HepG2 (cell line): ENCODE data around the gene OTC. TPM values are rescaled to one million over a fixed set of nuclear protein-coding genes. Genes with fewer than 3 reads are reported as not detected.

Experiments used
- ATAC-seq: fragments of 200-7000 bp; cut with Tn5 transposase; 3 replicates; pipeline ENCODE4 v1.9.1; 2020; ENCODE audit warnings: mild to moderate bottlenecking, moderate library complexity
- BruUV-seq: library from RNA; stranded (reverse); fragments of 400-500 nt; replicated peaks from 2 replicates; lab custom pipeline; 2021; lab: Mats Ljungman, UMichigan
- CTCF ChIA-PET: fragments of 300-600 bp; formaldehyde crosslinking; extraction: SDS; loops from one replicate; lab custom pipeline; 2021; ENCODE audit warnings: low total read pairs, inconsistent platforms, low intra/inter-chr PET ratio; lab: Yijun Ruan, JAX
- POLR2A ChIA-PET: fragments of 350-600 bp; sonication (Branson Sonifier 250); formaldehyde crosslinking; loops from one replicate; lab custom pipeline; 2020; ENCODE audit warnings: antibody characterized with exemption, inconsistent platforms; lab: Yijun Ruan, JAX
- DNase-seq: peaks from one replicate; pipeline ENCODE4 v3.0.0-alpha.2; 2015; ENCODE audit warnings: low spot score
- FAIRE-seq: peaks from 3 replicates; lab custom pipeline; 2011; peaks lifted over from hg19 to GRCh38; lab: Jason Lieb, UNC
- H2AFZ ChIP-seq: one replicate; pipeline ENCODE4 v1.6.1; 2011; ENCODE audit warnings: low read length, inconsistent platforms
- H3K27ac ChIP-seq: fragments of 300-600 bp; 3 replicates; pipeline ENCODE4 v1.8.0; 2011; ENCODE audit warnings: mixed run types, mild to moderate bottlenecking, mixed read lengths, low read length, inconsistent platforms; ENCODE audit not compliant: insufficient read depth; ENCODE audit errors: extremely low read length
- H3K27me3 ChIP-seq, 2 experiments: fragments of 200-600 bp in 1 of 2; 2 replicates in 1 of 2; 3 replicates in 1 of 2; pipeline versions ENCODE4 v1.6.0 to v1.8.0; 2011; ENCODE audit warnings: low read length in 2 of 2, mild to moderate bottlenecking in 2 of 2, moderate library complexity in 2 of 2, inconsistent platforms in 1 of 2; ENCODE audit not compliant: insufficient read depth in 2 of 2, control insufficient read depth in 1 of 2
- H3K36me3 ChIP-seq, 2 experiments: fragments of 200-600 bp in 1 of 2; replicated peaks in 1 of 2; 2 replicates in 1 of 2; 3 replicates in 1 of 2; pipeline versions ENCODE4 v1.5.1 to v1.8.0; 2011; ENCODE audit warnings: low read length in 2 of 2, inconsistent platforms in 1 of 2; ENCODE audit not compliant: insufficient read depth in 2 of 2, control insufficient read depth in 1 of 2
- H3K4me1 ChIP-seq: 2 replicates; pipeline ENCODE4 v1.5.1; 2012; ENCODE audit warnings: low read length, inconsistent platforms; ENCODE audit not compliant: insufficient read depth
- H3K4me2 ChIP-seq: 2 replicates; pipeline ENCODE4 v1.6.0; 2011; ENCODE audit warnings: low read depth, low read length, inconsistent platforms
- H3K4me3 ChIP-seq, 3 experiments: fragments of 200-600 bp in 1 of 3; sonication (generic), shearing (Covaris generic) in 1 of 3; replicated peaks in 1 of 3; 2 replicates each; pipeline ENCODE4 v1.5.1; 2011 to 2016; ENCODE audit warnings: low read length in 3 of 3, inconsistent platforms in 2 of 3, low read depth in 2 of 3, mild to moderate bottlenecking in 2 of 3, control low read depth in 1 of 3, mixed read lengths in 1 of 3; ENCODE audit not compliant: insufficient read depth in 1 of 3
- H3K79me2 ChIP-seq: one replicate; pipeline ENCODE4 v1.6.1; 2011; ENCODE audit warnings: low read length, inconsistent platforms; ENCODE audit not compliant: insufficient read depth
- H3K9ac ChIP-seq: 2 replicates; pipeline ENCODE4 v1.6.0; 2011; ENCODE audit warnings: mild to moderate bottlenecking, low read depth, low read length, inconsistent platforms; ENCODE audit not compliant: insufficient read depth
- H3K9me3 ChIP-seq: 2 replicates; pipeline ENCODE4 v1.5.1; 2012; ENCODE audit warnings: mild to moderate bottlenecking, low read length
- H4K20me1 ChIP-seq: 2 replicates; pipeline ENCODE4 v1.6.0; 2011; ENCODE audit warnings: inconsistent platforms, mild to moderate bottlenecking, low read length, moderate library complexity; ENCODE audit not compliant: insufficient read depth
- BRCA1 ChIP-seq: sonication (generic); formaldehyde crosslinking; IDR thresholded peaks from 2 replicates; pipeline ENCODE4 v1.4.0; 2020; ENCODE audit warnings: missing genetic modification reagents
- ETV5 ChIP-seq: IDR thresholded peaks from 2 replicates; pipeline ENCODE4 v1.6.1; 2018; ENCODE audit warnings: missing biosample characterization, missing genetic modification reagents, inconsistent platforms, borderline replicate concordance
- TBP ChIP-seq: sonication (generic); formaldehyde crosslinking; IDR thresholded peaks from 2 replicates; pipeline ENCODE4 v1.5.0; 2020; ENCODE audit warnings: missing genetic modification reagents
- TRAFD1 ChIP-seq: sonication (generic); formaldehyde crosslinking; IDR thresholded peaks from 2 replicates; pipeline ENCODE4 v1.5.1; 2020; ENCODE audit warnings: missing genetic modification reagents, mild to moderate bottlenecking, borderline replicate concordance
- ZC3H13 ChIP-seq: sonication (generic); formaldehyde crosslinking; IDR thresholded peaks from 2 replicates; pipeline ENCODE4 v1.8.1; 2023; ENCODE audit warnings: mild to moderate bottlenecking, missing genetic modification reagents, moderate library complexity
- ZFP36L1 ChIP-seq: sonication (generic); formaldehyde crosslinking; IDR thresholded peaks from 2 replicates; pipeline ENCODE4 v1.8.0; 2022; ENCODE audit warnings: mild to moderate bottlenecking, missing genetic modification reagents, moderate library complexity
- ZNF570 ChIP-seq: sonication (generic); formaldehyde crosslinking; IDR thresholded peaks from 2 replicates; pipeline ENCODE4 v1.4.0; 2020; ENCODE audit warnings: mild to moderate bottlenecking, missing genetic modification reagents, borderline replicate concordance
- ZNF589 ChIP-seq: sonication (generic); formaldehyde crosslinking; conservative IDR thresholded peaks from 2 replicates; pipeline ENCODE4 v1.8.0; 2022; ENCODE audit warnings: mild to moderate bottlenecking, moderate library complexity, missing genetic modification reagents
- ZNF616 ChIP-seq: sonication (generic); formaldehyde crosslinking; IDR thresholded peaks from 2 replicates; pipeline ENCODE4 v1.5.0; 2020; ENCODE audit warnings: low read depth, mild to moderate bottlenecking, missing genetic modification reagents
- ZNF672 ChIP-seq: sonication (generic); formaldehyde crosslinking; IDR thresholded peaks from 2 replicates; pipeline ENCODE4 v1.8.1; 2022; ENCODE audit warnings: missing genetic modification reagents
- WGBS: methylation state at CpG from one replicate; pipeline ENCODE4 v1.1.6; 2017; ENCODE audit warnings: low lambda C conversion rate; 5-methylcytosine and 5-hydroxymethylcytosine counted together
- in situ Hi-C: cut with HindIII; loops from 2 replicates; pipeline ENCODE4 v1.10.0; 2017; ENCODE audit warnings: low pct_unique_long_range_greater_than_20kb; ENCODE audit not compliant: extremely low pct_ligation_motif_present
- intact Hi-C: fragments of 100-400 bp; cut with micrococcal nuclease; formaldehyde crosslinking; loops from one replicate; pipeline ENCODE4 v1.10.0; 2022; ENCODE audit not compliant: unreplicated experiment
- polyA plus RNA-seq, 8 experiments: library from polyadenylated mRNA; depleted of rRNA in 3 of 8; stranded (reverse) in 7 of 8; unstranded in 1 of 8; fragments of >200 nt; fragmentation: Illumina TruSeq in 4 of 8; extraction: Trizol in 4 of 8; gene quantifications; 2 replicates each; pipeline versions ENCODE4 v1.2.1 to v1.2.3, GENCODE V29; 2011 to 2016; ENCODE audit warnings: low read depth in 4 of 8, missing spikeins in 1 of 8, mixed read lengths in 1 of 8; ENCODE audit not compliant: insufficient read depth in 1 of 8
- total RNA-seq, 5 experiments: library from RNA; depleted of rRNA; stranded (reverse); fragments of >200 nt; fragmentation: Illumina TruSeq; extraction: Trizol; gene quantifications; 2 replicates each; pipeline ENCODE4 v1.2.3, GENCODE V29; 2016; ENCODE audit warnings: low read depth in 1 of 5
- TF ChIP-seq, protein P1 (sequence below): sonication (generic); formaldehyde crosslinking; IDR thresholded peaks from 2 replicates; pipeline ENCODE4 v1.5.1; 2020; ENCODE audit warnings: mild to moderate bottlenecking, missing genetic modification reagents, moderate library complexity
- TF ChIP-seq, protein P2 (sequence below), 2 experiments: sonication (generic) in 1 of 2; formaldehyde crosslinking in 1 of 2; IDR thresholded peaks; 2 replicates each; pipeline versions ENCODE4 v1.4.0 to v1.6.1; 2018 to 2020; ENCODE audit warnings: missing genetic modification reagents in 2 of 2, borderline replicate concordance in 1 of 2, low read depth in 1 of 2, mild to moderate bottlenecking in 1 of 2, missing biosample characterization in 1 of 2

Gene OTC
- total and polyA plus RNA-seq, 2 of the 13 experiments (the other 11 are each of a cell fraction or from before 2014, with no cell fraction given), result 0.04 to 1.8 TPM

DNA sequence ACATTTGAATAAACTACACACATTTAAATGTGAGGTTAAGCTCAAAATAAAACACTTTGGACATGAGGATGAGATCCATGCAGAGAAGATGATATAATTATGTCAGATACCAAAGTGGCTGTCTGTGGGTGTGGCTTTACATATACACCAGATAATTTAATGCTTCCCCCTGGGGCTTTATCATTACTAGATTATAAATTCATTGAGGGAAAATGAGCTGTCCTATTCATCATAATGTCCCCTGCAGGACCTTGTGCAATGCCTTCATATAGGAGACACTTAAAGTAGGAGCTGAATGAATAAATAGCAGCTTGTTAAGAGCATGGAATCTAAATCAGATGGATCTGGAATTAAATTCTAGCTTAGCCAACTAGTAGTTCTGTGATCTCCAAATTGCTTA lies 49.7 kb downstream of the OTC start:
- no peak for FAIRE-seq
- Histone ChIP-seq H3K4me2 (no peak overlapping the region), H3K9me3 (no peaks in the 10 kb centered on the region), H3K79me2 (no peaks in the 10 kb centered on the region), H3K27ac (no peak overlapping the region), H4K20me1 (no peaks in the 10 kb centered on the region), H3K27me3 (no peaks in the 10 kb centered on the region), H3K4me3 (no peak overlapping the region), H3K4me1 (no peaks in the 10 kb centered on the region), H3K36me3 (no peaks in the 10 kb centered on the region), H3K9ac (no peak overlapping the region), H2AFZ (no peak overlapping the region)
- TF ChIP-seq, protein P1, sequence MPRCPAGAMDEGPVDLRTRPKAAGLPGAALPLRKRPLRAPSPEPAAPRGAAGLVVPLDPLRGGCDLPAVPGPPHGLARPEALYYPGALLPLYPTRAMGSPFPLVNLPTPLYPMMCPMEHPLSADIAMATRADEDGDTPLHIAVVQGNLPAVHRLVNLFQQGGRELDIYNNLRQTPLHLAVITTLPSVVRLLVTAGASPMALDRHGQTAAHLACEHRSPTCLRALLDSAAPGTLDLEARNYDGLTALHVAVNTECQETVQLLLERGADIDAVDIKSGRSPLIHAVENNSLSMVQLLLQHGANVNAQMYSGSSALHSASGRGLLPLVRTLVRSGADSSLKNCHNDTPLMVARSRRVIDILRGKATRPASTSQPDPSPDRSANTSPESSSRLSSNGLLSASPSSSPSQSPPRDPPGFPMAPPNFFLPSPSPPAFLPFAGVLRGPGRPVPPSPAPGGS, result no peak
- TF ChIP-seq, protein P2, sequence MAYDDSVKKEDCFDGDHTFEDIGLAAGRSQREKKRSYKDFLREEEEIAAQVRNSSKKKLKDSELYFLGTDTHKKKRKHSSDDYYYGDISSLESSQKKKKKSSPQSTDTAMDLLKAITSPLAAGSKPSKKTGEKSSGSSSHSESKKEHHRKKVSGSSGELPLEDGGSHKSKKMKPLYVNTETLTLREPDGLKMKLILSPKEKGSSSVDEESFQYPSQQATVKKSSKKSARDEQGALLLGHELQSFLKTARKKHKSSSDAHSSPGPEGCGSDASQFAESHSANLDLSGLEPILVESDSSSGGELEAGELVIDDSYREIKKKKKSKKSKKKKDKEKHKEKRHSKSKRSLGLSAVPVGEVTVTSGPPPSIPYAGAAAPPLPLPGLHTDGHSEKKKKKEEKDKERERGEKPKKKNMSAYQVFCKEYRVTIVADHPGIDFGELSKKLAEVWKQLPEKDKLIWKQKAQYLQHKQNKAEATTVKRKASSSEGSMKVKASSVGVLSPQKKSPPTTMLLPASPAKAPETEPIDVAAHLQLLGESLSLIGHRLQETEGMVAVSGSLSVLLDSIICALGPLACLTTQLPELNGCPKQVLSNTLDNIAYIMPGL (CRISPR knock-in tag; IDR thresholded peaks at IDR 0.05; ENCODE audit: borderline replicate concordance in 1 of 2, low read depth in 1 of 2), result no peak
- TF ChIP-seq ZNF570 (CRISPR knock-in tag), result no peak
- no peak for TF ChIP-seq BRCA1 (CRISPR knock-in tag)
- TF ChIP-seq ZNF672, result no peak
- BruUV-seq, result no TSS peak
- CTCF ChIA-PET, result no interaction called here
- DNase-seq, result no peak
- ATAC-seq, result no peak
- in situ Hi-C loops (no loop called here), intact Hi-C loops (no loop called here)
- POLR2A ChIA-PET, result no interaction called here

DNA sequence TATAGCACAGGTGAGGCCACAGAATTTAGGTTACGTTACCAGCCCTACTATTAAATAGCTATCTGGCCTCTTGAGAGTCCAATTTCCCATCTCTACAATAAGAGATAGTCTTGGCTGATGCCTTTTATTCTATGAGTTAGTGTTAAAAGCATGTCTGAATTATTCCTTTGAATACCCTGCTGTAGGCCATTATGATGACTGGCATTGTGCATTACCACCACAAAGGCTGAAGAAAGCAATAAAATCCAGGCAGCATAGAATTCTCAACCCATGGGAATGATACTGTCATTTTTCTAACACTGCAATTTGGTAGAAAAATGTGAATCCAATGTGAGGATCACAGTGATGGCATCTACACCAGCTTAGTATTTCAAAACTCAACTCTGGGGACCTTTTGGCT lies 51.4 kb downstream of the OTC start:
- Histone ChIP-seq H3K4me2 (no peak overlapping the region), H3K4me3 (no peak overlapping the region), H3K9ac (no peak overlapping the region), H3K27ac (no peak overlapping the region), H4K20me1 (no peaks in the 10 kb centered on the region), H3K4me1 (no peaks in the 10 kb centered on the region), H3K27me3 (no peaks in the 10 kb centered on the region), H3K36me3 (no peaks in the 10 kb centered on the region), H2AFZ (no peak overlapping the region), H3K9me3 (no peaks in the 10 kb centered on the region), H3K79me2 (no peaks in the 10 kb centered on the region)
- in situ Hi-C loops (no loop called here), intact Hi-C loops (no loop called here)
- DNase-seq (no peak), FAIRE-seq (no peak), ATAC-seq (no peak)
- BruUV-seq, result no TSS peak
- 100% methylated on average over 1 of the region's 1 CpG for WGBS
- TF ChIP-seq TBP (no peak), TRAFD1 (no peak), ZC3H13 (CRISPR knock-in tag) (no peak), ETV5 (no peak), ZNF616 (no peak), ZFP36L1 (CRISPR knock-in tag) (no peak), ZNF589 (CRISPR knock-in tag) (no peak)
- ChIA-PET POLR2A (no interaction called here), CTCF (no interaction called here)
